Measurements from ENCODE around the gene SCN4B. TPM values are rescaled to one million over a fixed set of nuclear protein-coding genes. Genes with fewer than 3 reads are reported as not detected.

SCN4B gene
- polyA plus RNA-seq, 1 experiment, result 0.43 TPM

DNA sequence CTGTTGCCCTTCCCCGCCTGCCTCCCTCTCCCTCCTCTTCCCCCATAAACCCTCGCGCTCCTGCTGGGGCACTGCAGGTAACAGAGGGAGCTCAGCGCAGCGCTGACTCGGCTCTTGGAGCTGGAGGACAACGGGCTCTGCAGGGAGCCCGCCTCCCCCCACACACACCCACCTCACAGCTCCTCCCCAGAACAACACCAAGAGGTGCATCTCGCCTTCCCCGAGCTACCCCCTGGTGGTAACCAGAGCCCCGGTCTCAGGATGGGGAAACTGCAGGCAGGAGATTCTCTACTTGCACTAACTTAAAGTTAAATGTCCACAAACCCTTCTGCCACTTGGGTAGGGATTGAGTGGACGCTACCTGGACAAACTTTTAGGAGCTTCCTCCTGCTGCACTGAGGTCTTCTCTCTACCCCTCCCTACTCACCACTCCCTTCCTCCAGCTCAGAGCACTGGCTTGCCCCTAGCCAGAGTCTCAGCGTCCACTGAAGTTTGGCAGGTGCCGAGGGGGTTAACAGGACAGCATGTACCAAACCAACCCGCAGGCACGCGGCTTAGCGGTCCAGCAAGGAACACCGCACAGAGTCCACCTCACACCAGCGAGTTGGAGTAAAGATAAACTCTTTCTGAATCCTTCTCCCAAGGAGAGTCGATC is 4.0 kb upstream of the SCN4B start:
- ChIA-PET CTCF (interaction anchor here (0.7 to 5.7 kb wide), 4 partner anchors 10 to 18 kb away, joined by 3 to 60 read pairs (median 6); no protein-coding TSS in a partner anchor), POLR2A (no interaction called here)
- H3K27me3 ChIP-seq (ENCODE audit: control insufficient read depth, insufficient read depth, low read length), result peaks cover 64% of the 10 kb centered on the region
- no peak overlapping the region for H3K4me3 ChIP-seq (ENCODE audit: low read depth, low read length)
- no peaks in the 10 kb centered on the region for H3K36me3 ChIP-seq (ENCODE audit: control insufficient read depth, insufficient read depth, low read length)
- DNase-seq (ENCODE audit: low read depth), result no peak
- TF ChIP-seq, protein P1, sequence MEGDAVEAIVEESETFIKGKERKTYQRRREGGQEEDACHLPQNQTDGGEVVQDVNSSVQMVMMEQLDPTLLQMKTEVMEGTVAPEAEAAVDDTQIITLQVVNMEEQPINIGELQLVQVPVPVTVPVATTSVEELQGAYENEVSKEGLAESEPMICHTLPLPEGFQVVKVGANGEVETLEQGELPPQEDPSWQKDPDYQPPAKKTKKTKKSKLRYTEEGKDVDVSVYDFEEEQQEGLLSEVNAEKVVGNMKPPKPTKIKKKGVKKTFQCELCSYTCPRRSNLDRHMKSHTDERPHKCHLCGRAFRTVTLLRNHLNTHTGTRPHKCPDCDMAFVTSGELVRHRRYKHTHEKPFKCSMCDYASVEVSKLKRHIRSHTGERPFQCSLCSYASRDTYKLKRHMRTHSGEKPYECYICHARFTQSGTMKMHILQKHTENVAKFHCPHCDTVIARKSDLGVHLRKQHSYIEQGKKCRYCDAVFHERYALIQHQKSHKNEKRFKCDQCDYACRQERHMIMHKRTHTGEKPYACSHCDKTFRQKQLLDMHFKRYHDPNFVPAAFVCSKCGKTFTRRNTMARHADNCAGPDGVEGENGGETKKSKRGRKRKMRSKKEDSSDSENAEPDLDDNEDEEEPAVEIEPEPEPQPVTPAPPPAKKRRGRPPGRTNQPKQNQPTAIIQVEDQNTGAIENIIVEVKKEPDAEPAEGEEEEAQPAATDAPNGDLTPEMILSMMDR (IDR thresholded peaks at IDR 0.05; ENCODE audit: insufficient read depth, low read depth, low read length), result no peak

DNA sequence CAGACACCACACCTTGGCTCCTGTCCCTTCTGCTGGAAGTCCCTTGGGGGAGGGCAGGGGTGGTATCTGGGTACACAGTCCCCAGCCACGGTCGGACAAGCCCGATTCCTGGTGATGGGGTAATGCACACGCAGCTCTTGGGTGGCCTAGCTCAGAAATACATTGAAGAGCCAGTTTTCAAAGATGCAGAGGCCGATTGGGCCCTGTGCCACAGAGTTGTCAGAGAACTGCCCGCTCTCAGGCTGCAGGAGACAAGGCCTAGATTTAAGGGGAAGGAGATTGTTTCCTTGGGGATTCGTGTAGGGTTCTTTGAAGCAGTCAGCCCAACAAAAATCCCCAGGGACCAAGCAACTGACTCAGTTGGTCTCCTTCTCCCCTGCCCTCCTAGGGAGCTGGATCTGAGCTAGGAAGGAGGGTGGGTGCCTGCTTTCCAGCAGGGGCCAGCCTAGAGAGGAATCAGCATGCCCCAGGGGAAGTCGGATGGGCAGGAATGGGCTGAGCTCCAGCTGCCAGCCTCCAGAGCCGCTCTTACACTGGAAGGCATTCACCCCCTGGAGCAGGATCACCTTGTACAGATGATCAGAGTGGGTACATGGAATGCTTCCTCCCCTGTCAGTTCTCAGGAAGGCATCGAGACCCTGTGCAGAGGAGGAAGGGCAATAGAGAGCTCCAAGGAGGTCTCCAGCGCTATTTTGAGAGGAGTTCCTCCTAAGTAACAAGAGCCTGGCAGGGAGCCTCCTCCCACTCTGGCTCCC is 3.3 kb upstream of the SCN4B start:
- H3K27me3 ChIP-seq (ENCODE audit: control insufficient read depth, insufficient read depth, low read length), result peaks cover 69% of the 10 kb centered on the region
- CTCF ChIA-PET, result interaction anchor here (0.7 to 5.7 kb wide), 5 partner anchors 9 to 19 kb away, joined by 3 to 60 read pairs (median 4); no protein-coding TSS in a partner anchor
- no peaks in the 10 kb centered on the region for H3K36me3 ChIP-seq (ENCODE audit: control insufficient read depth, insufficient read depth, low read length)
- DNase-seq (ENCODE audit: low read depth), result no peak
- TF ChIP-seq, protein P1 (IDR thresholded peaks at IDR 0.05; ENCODE audit: insufficient read depth, low read depth, low read length), result no peak
- no peak overlapping the region for H3K4me3 ChIP-seq (ENCODE audit: low read depth, low read length)
- POLR2A ChIA-PET, result no interaction called here

DNA sequence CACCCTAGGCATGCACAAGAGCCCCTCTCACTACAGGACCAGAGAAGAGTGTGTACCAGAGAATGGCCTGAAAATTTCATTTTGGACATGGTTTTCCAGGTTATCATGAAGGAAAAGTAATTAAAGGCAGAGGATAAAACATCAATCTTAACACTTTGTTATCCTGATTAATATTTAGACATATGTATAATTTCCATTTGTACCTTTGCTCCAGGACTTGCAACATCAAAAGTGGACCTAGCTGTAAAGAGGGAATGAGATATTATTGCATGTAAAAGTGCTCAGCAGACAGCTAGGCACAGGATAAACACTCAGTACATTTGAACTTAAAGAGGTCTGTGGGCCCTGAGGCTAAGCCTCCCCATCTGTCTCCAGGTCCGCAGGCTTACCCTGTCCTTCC is 2.0 kb upstream of the SCN4B start:
- Histone ChIP-seq H3K36me3 (ENCODE audit: control insufficient read depth, insufficient read depth, low read length) (no peaks in the 10 kb centered on the region), H3K27me3 (ENCODE audit: control insufficient read depth, insufficient read depth, low read length) (peaks cover 76% of the 10 kb centered on the region), H3K4me3 (ENCODE audit: low read depth, low read length) (no peak overlapping the region)
- POLR2A ChIA-PET, result no interaction called here
- DNase-seq (ENCODE audit: low read depth), result no peak
- CTCF ChIA-PET, result interaction anchor here (1.1 to 5.7 kb wide), 2 partner anchors 14 to 16 kb away, joined by 3 to 60 read pairs; no protein-coding TSS in a partner anchor
- TF ChIP-seq, protein P1 (IDR thresholded peaks at IDR 0.05; ENCODE audit: insufficient read depth, low read depth, low read length), result no peak

DNA sequence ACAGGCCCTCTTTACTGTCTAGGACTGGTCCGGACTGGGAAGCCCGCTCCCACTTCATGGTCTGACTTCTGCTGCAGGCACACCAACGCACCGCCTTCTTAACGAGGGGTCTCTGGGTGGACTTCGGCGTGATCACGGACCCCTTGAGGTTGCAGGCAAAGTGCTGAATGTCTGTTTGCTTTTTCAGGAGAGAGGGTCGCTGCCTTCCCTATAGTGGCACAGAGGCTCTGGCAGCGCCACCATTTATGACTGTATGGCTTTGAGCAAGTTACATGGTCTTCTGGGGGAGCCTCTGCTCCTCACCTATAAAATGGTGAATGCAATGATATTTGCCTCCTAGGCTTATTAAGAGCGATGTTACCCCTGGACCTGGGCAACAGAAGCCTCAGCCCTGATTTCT is 1.4 kb upstream of the SCN4B start:
- DNase-seq (ENCODE audit: low read depth), result no peak
- Histone ChIP-seq H3K36me3 (ENCODE audit: control insufficient read depth, insufficient read depth, low read length) (no peaks in the 10 kb centered on the region), H3K27me3 (ENCODE audit: control insufficient read depth, insufficient read depth, low read length) (peaks cover 72% of the 10 kb centered on the region), H3K4me3 (ENCODE audit: low read depth, low read length) (no peak overlapping the region)
- CTCF ChIA-PET, result interaction anchor here (2.2 kb wide), 1 partner anchor 17 kb away, joined by 14 read pairs; no protein-coding TSS in a partner anchor
- TF ChIP-seq, protein P1 (IDR thresholded peaks at IDR 0.05; ENCODE audit: insufficient read depth, low read depth, low read length), result no peak
- POLR2A ChIA-PET, result no interaction called here

DNA sequence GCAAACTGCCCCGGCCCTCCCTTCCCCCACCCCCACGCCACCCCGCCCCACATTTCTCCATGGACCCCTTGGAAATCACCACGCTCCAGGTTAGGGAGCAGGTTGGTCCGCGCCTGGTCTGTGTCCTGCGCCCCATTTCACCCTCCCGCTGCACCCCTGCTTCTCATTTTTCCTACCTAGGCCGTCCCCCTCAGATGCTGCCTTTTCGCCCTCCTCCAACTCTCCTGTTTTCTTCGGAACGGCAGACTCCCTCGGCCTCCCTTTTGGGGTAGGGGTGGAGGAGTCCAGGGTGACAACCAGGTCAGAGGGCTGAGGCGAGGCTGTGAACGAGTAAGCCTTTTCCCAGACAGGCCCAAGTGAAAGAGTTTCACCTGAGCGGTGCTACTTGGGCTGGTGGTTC is 893 bp upstream of the SCN4B start:
- TF ChIP-seq, protein P1 (IDR thresholded peaks at IDR 0.05; ENCODE audit: insufficient read depth, low read depth, low read length), result no peak
- H3K36me3 ChIP-seq (ENCODE audit: control insufficient read depth, insufficient read depth, low read length), result no peaks in the 10 kb centered on the region
- ChIA-PET POLR2A (no interaction called here), CTCF (interaction anchor here (1.0 to 2.2 kb wide), 2 partner anchors 9 to 18 kb away, joined by 4 to 14 read pairs; no protein-coding TSS in a partner anchor)
- no peak for DNase-seq (ENCODE audit: low read depth)
- H3K4me3 ChIP-seq (ENCODE audit: low read depth, low read length), result peak overlapping the region; percentile 36; the same call in 1 of the 2 replicates
- H3K27me3 ChIP-seq (ENCODE audit: control insufficient read depth, insufficient read depth, low read length), result peaks cover 71% of the 10 kb centered on the region
